MM.1S (cell line): Measurements from ENCODE around the gene MCU.

Experiments
- EZH2 ChIP-seq: fragments of 300-600 bp; sonication (generic); optimal IDR thresholded peaks from 2 replicates; pipeline ENCODE3; 2017; ENCODE audit warnings: low read depth, mild to moderate bottlenecking, antibody characterized with exemption, low read length, mixed read lengths
- EZH2phosphoT487 ChIP-seq: fragments of 300-600 bp; sonication (generic); IDR thresholded peaks from 2 replicates; pipeline ENCODE4 v1.6.1; 2018; ENCODE audit warnings: antibody characterized with exemption, low read length
- TF ChIP-seq, protein P1 (sequence below): fragments of 300-600 bp; sonication (generic); IDR thresholded peaks from 2 replicates; pipeline ENCODE4 v1.5.1; 2016; ENCODE audit warnings: antibody characterized with exemption, low read length, mixed read lengths

DNA sequence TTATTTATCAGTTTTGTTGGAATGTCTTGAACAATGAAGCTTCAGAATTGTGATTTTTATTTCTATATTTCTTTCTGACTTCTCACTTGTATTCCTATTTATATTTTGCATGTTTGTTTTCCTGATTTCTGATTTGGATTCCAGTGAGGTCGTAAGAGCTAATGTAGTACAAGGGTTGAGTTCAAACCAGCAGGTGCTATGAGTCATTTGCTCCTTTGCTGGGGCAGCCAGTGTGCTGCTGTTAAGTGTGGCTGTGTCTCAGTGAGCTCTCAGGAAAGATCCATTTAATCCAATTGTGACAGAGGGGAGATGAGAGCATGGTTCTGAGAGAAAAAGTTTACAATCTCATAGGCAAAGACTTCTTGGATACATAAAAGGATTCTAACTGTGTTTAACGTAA lies 48.6 kb downstream of the MCU start:
- TF ChIP-seq, protein P1, sequence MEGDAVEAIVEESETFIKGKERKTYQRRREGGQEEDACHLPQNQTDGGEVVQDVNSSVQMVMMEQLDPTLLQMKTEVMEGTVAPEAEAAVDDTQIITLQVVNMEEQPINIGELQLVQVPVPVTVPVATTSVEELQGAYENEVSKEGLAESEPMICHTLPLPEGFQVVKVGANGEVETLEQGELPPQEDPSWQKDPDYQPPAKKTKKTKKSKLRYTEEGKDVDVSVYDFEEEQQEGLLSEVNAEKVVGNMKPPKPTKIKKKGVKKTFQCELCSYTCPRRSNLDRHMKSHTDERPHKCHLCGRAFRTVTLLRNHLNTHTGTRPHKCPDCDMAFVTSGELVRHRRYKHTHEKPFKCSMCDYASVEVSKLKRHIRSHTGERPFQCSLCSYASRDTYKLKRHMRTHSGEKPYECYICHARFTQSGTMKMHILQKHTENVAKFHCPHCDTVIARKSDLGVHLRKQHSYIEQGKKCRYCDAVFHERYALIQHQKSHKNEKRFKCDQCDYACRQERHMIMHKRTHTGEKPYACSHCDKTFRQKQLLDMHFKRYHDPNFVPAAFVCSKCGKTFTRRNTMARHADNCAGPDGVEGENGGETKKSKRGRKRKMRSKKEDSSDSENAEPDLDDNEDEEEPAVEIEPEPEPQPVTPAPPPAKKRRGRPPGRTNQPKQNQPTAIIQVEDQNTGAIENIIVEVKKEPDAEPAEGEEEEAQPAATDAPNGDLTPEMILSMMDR = no peak
- no peak for TF ChIP-seq EZH2phosphoT487
- TF ChIP-seq EZH2 = no peak
